Stomach (tissue), 4 donors: ENCODE results near the gene CTDSPL.

Source experiments
- EP300 ChIP-seq: sonication (generic); formaldehyde crosslinking; IDR thresholded peaks from one replicate; pipeline ENCODE4 v1.6.1; 2017; ENCODE audit warnings: antibody characterized with exemption
- POLR2A ChIP-seq, 4 donors: fragments of 450-650 bp; IDR thresholded peaks; one replicate each; pipeline ENCODE4 v1.6.1; 2016; ENCODE audit warnings: antibody characterized with exemption in 4 of 4, control low read depth in 2 of 4, mild to moderate bottlenecking in 1 of 4, moderate library complexity in 1 of 4
- POLR2AphosphoS5 ChIP-seq, 3 donors: sonication (generic); formaldehyde crosslinking; IDR thresholded peaks; one replicate each; pipeline ENCODE4 v1.6.1; 2016; ENCODE audit warnings: antibody characterized with exemption in 3 of 3
- TF ChIP-seq, protein P1 (sequence below), 7 experiments: fragments of 450-650 bp in 4 of 7; fragments of 200-600 bp in 3 of 7; sonication (generic) in 3 of 7; IDR thresholded peaks; one replicate each; pipeline ENCODE4 v1.5.1; 2016 to 2019; ENCODE audit warnings: antibody characterized with exemption in 7 of 7, control low read depth in 2 of 7, mild to moderate bottlenecking in 1 of 7

DNA sequence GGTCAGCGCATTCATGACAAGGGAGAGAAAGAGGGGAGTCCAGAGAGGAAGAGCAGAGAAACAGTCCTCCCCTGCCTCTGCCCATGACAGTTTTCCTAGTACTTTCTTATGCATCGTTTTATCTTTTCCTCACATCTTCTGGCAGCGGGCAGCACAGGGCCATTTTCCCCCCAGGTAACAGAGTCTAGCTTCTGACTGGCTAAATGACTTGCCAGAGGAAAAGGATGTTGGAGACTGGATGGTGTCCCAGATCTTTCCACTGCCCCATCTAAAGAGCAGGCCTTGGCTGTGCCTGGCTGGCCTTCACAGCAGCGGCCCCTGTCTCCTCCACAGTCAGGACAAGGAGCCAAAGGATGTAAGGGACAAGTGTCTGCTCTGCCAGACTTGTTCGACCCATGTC lies 59.3 kb downstream of the CTDSPL start:
- TF ChIP-seq POLR2A (IDR thresholded peaks at IDR 0.05) = no peak
- TF ChIP-seq, protein P1, sequence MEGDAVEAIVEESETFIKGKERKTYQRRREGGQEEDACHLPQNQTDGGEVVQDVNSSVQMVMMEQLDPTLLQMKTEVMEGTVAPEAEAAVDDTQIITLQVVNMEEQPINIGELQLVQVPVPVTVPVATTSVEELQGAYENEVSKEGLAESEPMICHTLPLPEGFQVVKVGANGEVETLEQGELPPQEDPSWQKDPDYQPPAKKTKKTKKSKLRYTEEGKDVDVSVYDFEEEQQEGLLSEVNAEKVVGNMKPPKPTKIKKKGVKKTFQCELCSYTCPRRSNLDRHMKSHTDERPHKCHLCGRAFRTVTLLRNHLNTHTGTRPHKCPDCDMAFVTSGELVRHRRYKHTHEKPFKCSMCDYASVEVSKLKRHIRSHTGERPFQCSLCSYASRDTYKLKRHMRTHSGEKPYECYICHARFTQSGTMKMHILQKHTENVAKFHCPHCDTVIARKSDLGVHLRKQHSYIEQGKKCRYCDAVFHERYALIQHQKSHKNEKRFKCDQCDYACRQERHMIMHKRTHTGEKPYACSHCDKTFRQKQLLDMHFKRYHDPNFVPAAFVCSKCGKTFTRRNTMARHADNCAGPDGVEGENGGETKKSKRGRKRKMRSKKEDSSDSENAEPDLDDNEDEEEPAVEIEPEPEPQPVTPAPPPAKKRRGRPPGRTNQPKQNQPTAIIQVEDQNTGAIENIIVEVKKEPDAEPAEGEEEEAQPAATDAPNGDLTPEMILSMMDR (IDR thresholded peaks at IDR 0.05) = no peak
- TF ChIP-seq POLR2AphosphoS5 (IDR thresholded peaks at IDR 0.05) = no peak
- TF ChIP-seq EP300 = no peak
